Astrocyte (in vitro differentiated cells and primary cell): Measurements from ENCODE around the gene NCSTN.

Experiments
- EZH2 ChIP-seq: IDR thresholded peaks from 2 replicates; pipeline ENCODE4 v1.6.1; 2012; ENCODE audit warnings: mild to moderate bottlenecking, low read length, inconsistent platforms; ENCODE audit not compliant: insufficient read depth
- TF ChIP-seq, protein P1 (sequence below): IDR thresholded peaks from 2 replicates; pipeline ENCODE4 v1.5.1; 2011; ENCODE audit warnings: low read depth, mild to moderate bottlenecking, inconsistent platforms, low read length, moderate library complexity; ENCODE audit not compliant: insufficient read depth

DNA sequence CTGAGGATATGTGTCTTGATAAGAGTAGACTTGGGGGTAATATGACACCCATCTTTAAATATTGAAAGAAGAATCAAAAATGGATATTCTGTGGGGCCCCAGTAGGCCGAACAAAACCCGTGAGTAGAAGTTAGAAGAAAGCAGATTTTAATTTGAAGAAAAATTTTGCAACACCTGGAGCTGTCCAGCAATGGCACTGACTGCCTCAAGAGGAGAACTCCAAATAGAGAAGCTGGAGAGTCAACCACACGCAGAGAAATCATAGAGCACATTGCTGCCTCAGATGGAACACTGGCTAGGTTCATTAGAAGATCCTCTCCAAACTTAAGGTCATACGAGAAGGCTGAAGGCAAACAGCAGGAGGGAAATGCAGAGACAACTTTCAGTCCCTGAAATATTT lies 30.5 kb downstream of the NCSTN start:
- TF ChIP-seq, protein P1, sequence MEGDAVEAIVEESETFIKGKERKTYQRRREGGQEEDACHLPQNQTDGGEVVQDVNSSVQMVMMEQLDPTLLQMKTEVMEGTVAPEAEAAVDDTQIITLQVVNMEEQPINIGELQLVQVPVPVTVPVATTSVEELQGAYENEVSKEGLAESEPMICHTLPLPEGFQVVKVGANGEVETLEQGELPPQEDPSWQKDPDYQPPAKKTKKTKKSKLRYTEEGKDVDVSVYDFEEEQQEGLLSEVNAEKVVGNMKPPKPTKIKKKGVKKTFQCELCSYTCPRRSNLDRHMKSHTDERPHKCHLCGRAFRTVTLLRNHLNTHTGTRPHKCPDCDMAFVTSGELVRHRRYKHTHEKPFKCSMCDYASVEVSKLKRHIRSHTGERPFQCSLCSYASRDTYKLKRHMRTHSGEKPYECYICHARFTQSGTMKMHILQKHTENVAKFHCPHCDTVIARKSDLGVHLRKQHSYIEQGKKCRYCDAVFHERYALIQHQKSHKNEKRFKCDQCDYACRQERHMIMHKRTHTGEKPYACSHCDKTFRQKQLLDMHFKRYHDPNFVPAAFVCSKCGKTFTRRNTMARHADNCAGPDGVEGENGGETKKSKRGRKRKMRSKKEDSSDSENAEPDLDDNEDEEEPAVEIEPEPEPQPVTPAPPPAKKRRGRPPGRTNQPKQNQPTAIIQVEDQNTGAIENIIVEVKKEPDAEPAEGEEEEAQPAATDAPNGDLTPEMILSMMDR: no peak
- TF ChIP-seq EZH2: no peak
